IPS-18a (cell line): Measurements from ENCODE around the gene ZNF20.
A peak's percentile ranks its signal among the peaks of the same experiment; 100 is the strongest.

Source experiments
- H3K27ac ChIP-seq: one replicate; pipeline ENCODE4 v1.5.1; 2013; ENCODE audit warnings: low read length
- H3K27me3 ChIP-seq: one replicate; pipeline ENCODE4 v1.6.1; 2013; ENCODE audit warnings: mild to moderate bottlenecking, low read length; ENCODE audit not compliant: control insufficient read depth, insufficient read depth
- H3K36me3 ChIP-seq: one replicate; pipeline ENCODE4 v1.6.1; 2013; ENCODE audit warnings: low read depth, low read length; ENCODE audit not compliant: control insufficient read depth
- H3K4me1 ChIP-seq: one replicate; pipeline ENCODE4 v1.6.1; 2013; ENCODE audit warnings: low read depth, low read length; ENCODE audit not compliant: control insufficient read depth
- H3K4me3 ChIP-seq: one replicate; pipeline ENCODE4 v1.5.1; 2013; ENCODE audit warnings: low read length
- H3K9ac ChIP-seq: one replicate; pipeline ENCODE4 v1.6.1; 2013; ENCODE audit warnings: mild to moderate bottlenecking, low read length, moderate library complexity
- H3K9me3 ChIP-seq: one replicate; pipeline ENCODE4 v1.6.1; 2013; ENCODE audit warnings: low read depth, low read length; ENCODE audit not compliant: control insufficient read depth

The ZNF20 gene

DNA sequence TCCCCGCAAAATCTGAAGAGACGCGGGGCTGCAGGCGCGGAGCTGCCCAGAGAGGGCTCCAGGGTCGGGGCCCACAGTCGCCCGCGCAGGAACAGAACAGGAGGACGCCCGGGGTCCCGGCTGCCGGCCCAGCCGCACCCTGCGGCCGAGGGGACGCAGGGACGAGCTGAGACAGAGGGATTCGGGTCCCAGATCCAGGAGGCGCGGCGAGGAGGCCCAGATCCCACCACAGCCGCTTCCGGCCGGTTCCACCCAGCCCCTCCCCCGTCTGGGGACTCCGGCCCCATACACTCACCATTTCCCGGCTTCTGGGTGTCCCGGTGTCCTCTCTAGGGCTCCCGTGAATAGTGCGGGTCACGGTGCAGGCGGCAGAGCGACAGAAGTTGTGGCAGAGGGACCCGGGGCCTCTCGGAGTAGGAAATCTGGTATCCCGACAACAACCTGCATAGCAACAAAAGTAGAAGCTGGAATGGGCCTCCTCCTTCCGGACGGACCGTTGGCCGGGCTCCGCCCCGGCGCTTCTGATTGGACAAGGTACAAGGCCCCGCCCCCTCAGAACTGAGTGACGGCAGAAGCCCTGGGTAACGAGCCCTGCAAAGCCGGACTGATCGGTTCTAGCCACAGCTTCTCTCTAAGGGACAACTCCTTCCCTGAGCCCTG lies at the start of gene ZNF20:
ZNF20 (minus strand) TSS at position 466 of the 660 bp plus-strand sequence; CDS start at position 298, 168 bp downstream.
- no peaks in the 10 kb centered on the region for H3K9me3 ChIP-seq
- H3K36me3 ChIP-seq = peaks cover 23% of the 10 kb centered on the region
- no peaks in the 10 kb centered on the region for H3K27me3 ChIP-seq
- H3K4me1 ChIP-seq = peaks cover 7% of the 10 kb centered on the region
- H3K27ac ChIP-seq = peak within 1 kb of the TSS; percentile 49
- peak within 1 kb of the TSS; percentile 75 for H3K4me3 ChIP-seq
- H3K9ac ChIP-seq = peak within 1 kb of the TSS; percentile 85

DNA sequence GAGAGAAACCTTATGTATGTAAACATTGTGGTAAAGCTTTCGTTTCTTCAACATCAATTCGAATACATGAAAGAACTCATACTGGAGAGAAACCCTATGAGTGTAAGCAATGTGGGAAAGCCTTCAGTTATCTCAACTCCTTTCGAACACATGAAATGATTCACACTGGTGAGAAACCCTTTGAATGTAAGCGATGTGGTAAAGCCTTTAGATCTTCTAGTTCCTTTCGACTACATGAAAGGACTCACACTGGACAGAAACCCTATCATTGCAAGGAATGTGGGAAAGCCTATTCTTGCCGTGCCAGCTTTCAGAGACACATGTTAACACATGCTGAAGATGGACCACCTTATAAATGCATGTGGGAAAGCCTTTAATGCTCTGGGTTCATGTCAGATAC lies 47.5 kb upstream of the ZNF20 start:
- peaks cover 59% of the 10 kb centered on the region for H3K9me3 ChIP-seq
- no peaks in the 10 kb centered on the region for H3K4me1 ChIP-seq
- no peak overlapping the region for H3K27ac ChIP-seq
- H3K4me3 ChIP-seq = no peak overlapping the region
- no peaks in the 10 kb centered on the region for H3K27me3 ChIP-seq
- H3K9ac ChIP-seq = no peak overlapping the region
- peaks cover 51% of the 10 kb centered on the region for H3K36me3 ChIP-seq

DNA sequence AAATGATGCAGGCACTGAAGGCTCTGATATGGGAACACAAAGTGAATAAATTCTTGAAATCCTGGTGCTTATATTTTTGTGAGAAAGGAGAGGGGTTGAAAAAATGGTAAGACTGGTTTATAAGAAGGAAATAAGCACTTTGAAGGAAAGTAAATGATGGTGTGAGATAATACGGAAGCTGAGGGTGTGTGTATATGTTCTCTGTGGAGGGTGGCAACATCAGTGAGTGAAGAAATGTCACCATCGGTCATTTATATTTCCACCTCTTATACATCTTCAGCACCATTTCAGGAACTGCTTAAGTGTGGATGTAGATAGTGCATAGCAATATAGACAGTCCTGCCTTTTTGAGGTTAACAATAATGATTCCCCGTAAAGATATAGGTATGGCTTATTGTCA lies 40.2 kb upstream of the ZNF20 start:
- no peaks in the 10 kb centered on the region for H3K4me1 ChIP-seq
- H3K9ac ChIP-seq = no peak overlapping the region
- H3K27me3 ChIP-seq = no peaks in the 10 kb centered on the region
- no peak overlapping the region for H3K27ac ChIP-seq
- H3K9me3 ChIP-seq = peaks cover 12% of the 10 kb centered on the region
- no peak overlapping the region for H3K4me3 ChIP-seq
- H3K36me3 ChIP-seq = peaks cover 3% of the 10 kb centered on the region

DNA sequence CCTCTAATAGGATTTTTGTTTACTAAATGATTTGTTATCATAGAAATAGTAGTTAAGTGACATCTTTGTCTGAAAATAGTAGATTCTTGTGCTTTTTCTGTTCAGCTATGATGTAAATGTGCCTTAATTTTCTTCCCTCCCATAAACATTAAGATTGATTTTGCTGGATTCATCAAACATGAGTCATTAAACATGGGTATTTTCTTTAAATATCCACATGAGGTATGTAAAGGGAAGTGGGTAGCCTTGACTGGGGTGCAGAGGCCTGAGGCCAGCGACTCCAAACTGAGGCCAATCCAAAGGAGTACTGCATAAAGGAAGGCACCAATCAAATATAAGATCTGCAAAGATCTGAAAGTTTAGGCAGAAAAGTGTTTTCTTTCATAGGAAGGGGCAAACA lies 26.5 kb upstream of the ZNF20 start:
- Histone ChIP-seq H3K4me3 (no peak overlapping the region), H3K9ac (no peak overlapping the region), H3K4me1 (peaks cover 4% of the 10 kb centered on the region), H3K27me3 (no peaks in the 10 kb centered on the region), H3K36me3 (peaks cover 3% of the 10 kb centered on the region), H3K9me3 (no peaks in the 10 kb centered on the region), H3K27ac (no peak overlapping the region)

DNA sequence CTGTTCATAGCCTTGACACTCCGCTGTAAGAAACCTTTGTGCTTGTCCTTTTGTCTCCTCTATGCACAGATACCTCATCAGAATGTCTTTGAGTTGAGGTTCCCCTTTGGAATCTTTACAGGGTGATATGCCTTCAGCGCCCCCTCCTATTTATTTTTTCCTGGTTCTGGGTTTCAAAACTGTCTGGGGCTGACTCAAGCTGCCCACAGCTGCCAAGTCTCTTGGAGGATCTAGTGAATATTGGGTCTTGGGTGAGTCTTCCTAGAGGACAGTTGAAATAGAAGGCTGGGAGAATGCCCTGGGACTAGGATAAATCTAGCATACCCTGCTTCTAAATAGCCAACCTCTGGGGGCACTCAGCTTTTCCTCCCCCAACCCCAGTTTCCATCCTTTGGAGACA lies 23.7 kb upstream of the ZNF20 start:
- no peaks in the 10 kb centered on the region for H3K9me3 ChIP-seq
- peaks cover 4% of the 10 kb centered on the region for H3K4me1 ChIP-seq
- H3K36me3 ChIP-seq = peaks cover 3% of the 10 kb centered on the region
- no peaks in the 10 kb centered on the region for H3K27me3 ChIP-seq
- H3K9ac ChIP-seq = peak overlapping the region; percentile 81
- no peak overlapping the region for H3K27ac ChIP-seq
- peak overlapping the region; percentile 82 for H3K4me3 ChIP-seq

DNA sequence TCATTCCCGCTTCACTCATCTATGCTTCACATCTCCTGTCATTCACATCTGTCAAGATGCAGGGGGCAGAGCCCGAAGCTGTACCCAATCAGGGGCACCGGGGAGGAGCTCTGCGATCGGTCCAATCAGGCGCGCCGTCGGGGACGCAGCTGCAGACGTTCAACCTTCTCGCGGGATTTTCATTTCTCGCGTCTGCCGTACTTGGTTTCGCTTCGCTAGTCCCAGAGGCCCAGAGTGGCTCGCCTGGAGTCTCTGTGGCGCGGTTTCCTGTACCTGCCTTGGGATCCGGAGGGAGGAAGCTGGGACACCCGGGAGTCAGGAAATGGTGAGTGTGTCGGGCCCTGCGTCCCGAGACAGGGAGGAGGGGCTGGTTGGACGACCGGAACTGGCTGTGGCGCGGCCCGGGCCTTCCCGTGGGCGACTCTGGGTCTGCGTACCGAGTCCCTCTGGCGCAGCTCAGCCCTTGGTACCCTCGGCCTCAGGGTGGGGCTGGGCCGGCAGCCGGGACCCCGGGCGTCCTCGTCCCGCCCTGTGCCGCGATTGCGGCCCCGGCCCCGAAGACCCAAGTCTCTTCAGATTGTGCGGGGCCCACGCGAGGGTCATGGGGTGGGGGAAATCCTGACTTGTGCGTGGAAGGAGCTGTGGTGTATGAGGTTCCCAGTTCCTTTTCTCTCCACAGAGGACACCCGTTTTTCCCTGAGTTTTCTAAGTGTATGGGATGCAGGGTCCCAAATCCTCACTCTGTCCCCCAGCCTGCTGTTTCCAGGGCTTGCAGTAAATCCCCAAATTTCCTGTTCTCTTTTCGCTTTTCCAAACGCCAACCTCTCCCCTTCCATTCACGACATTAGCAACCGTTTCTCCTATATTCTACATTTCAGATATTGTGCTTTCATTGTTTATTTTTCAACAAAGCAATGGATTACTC lies 23.0 kb upstream of the ZNF20 start, which contains the start of gene ZNF136:
ZNF136 (plus strand) TSS at position 215 of the 925 bp plus-strand sequence; CDS start at position 323, 108 bp downstream.
- no peaks in the 10 kb centered on the region for H3K27me3 ChIP-seq
- peaks cover 3% of the 10 kb centered on the region for H3K36me3 ChIP-seq
- H3K9ac ChIP-seq = peak within 1 kb of the TSS; percentile 81
- H3K9me3 ChIP-seq = no peaks in the 10 kb centered on the region
- H3K27ac ChIP-seq = peak within 1 kb of the TSS; percentile 2
- H3K4me1 ChIP-seq = peaks cover 4% of the 10 kb centered on the region
- peak within 1 kb of the TSS; percentile 82 for H3K4me3 ChIP-seq

DNA sequence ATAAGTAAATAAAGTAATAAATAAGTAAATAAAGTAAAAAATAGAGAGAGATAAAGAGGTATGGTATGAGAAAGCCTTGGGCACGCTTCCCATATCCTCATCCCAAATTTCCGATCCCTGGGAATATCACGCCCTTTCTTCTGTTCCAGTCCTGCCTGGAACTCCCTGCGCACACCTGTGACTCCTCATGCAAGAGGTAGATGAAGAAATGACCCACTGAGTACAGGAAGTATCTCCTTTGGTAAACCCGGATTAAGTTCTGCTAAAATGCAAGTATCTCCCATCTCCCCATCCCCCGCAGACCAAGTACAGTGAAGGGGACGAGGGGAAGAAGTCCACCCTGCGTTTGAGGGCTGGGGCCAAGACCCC lies 22.3 kb upstream of the ZNF20 start:
- peaks cover 3% of the 10 kb centered on the region for H3K36me3 ChIP-seq
- no peaks in the 10 kb centered on the region for H3K9me3 ChIP-seq
- peak overlapping the region; percentile 82 for H3K4me3 ChIP-seq
- H3K4me1 ChIP-seq = peaks cover 4% of the 10 kb centered on the region
- no peak overlapping the region for H3K27ac ChIP-seq
- no peak overlapping the region for H3K9ac ChIP-seq
- no peaks in the 10 kb centered on the region for H3K27me3 ChIP-seq

DNA sequence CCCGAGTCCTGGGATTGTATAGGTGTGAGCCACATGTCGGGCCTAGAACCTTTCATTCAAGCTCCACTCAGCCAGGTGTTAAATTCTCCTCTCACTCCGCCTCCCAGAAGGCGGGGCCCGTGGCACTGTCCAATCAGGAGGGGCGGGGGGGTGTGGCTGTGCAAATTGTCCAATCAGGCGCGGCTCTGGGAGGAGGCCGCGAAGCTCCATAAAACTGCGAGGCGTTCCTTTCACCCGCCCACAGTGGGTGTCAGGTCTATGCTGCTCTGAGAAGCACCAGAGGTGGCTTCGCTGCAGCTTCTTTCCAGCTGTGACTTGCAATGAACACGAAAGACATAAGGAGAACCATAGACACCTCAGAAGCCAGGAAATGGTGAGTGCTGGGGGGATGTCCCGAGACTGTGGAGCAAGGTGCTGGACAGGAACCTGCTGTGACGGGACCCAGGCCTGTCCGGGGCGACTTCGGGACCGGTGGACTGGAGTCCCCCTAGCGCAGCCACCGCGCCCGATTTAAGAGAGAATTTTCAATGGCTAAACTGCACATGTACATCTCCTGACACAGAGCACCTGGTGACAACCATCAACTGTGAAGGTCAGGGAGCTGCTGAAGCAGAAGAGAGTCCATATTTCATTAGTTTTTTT lies 19.7 kb upstream of the ZNF20 start:
- Histone ChIP-seq H3K9ac (no peak overlapping the region), H3K27ac (no peak overlapping the region), H3K9me3 (no peaks in the 10 kb centered on the region), H3K27me3 (no peaks in the 10 kb centered on the region), H3K36me3 (no peaks in the 10 kb centered on the region), H3K4me3 (no peak overlapping the region), H3K4me1 (peaks cover 11% of the 10 kb centered on the region)

DNA sequence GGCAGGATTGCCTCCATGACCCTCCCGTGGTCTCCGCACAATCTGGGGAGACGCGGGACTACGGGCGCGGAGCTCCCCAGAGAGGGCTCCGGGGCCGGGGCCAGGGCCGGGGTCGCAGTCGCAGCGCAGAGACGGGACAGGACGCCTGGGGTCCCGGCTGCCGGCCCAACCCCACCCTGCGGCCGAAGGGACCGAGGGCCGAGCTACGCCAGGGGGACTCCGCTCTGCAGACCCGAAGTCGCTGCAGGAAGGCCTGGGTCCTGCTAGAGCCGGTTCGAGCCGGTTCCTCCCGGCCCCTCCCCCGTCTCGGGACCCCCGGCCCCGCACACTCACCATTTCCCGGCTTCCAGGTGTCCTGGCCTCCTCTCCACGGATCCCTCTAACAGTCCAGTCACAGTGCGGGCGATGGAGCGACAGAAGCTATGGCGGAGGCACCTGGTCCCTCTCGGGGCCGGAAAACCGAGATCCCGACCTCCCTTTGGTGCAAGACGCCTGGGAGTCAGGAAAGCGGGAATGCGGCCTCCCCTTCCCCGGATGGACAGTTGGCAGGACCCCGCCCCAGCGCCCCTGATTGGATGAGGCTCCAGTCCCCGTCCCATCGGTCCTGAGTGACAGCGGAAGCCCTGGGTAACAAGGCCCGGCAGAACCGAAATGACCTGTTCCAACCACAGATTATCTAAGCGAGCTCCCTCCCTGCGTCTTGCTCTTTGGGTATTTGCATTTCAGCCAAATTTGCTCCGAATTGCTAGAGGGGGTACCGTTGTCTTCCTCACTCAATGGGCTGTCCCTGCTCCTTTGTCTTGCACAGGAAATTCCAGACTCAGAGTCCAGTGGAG lies 16.3 kb upstream of the ZNF20 start, which contains the start of gene ZNF625:
ZNF625 (minus strand) TSS at position 512 of the 836 bp plus-strand sequence; CDS start at position 336, 176 bp downstream.
- H3K9me3 ChIP-seq = no peaks in the 10 kb centered on the region
- no peaks in the 10 kb centered on the region for H3K27me3 ChIP-seq
- peak within 1 kb of the TSS; percentile 93 for H3K27ac ChIP-seq
- peak within 1 kb of the TSS; percentile 94 for H3K4me3 ChIP-seq
- peak within 1 kb of the TSS; percentile 96 for H3K9ac ChIP-seq
- peaks cover 7% of the 10 kb centered on the region for H3K4me1 ChIP-seq
- H3K36me3 ChIP-seq = peaks cover 9% of the 10 kb centered on the region

DNA sequence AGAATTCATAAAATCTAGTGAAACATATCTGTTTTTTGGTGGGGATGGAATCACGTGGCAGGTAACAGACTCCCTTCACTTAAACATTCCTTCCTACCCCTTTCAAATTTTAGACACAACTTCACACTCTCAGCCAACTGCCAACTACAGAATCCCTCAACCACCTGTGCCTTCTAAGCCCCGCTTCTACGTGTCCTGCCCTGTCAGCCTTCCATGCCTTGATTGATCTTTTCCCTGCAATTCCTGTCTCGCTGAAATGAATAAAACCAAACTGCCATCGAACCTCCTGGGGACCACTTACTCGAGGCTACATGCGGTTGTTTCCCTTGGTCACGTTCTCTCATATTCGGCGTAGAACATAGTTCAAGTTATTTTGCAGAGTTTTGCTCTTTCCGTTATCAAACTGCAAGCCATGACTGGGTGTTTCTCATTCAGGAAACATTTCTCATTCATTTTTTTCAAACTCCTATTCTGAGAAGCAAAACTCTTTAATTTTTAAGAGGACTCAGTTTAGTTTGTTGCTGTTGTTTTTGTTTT lies 15.2 kb upstream of the ZNF20 start:
- Histone ChIP-seq H3K27me3 (no peaks in the 10 kb centered on the region), H3K4me1 (peaks cover 7% of the 10 kb centered on the region), H3K27ac (no peak overlapping the region), H3K4me3 (peak overlapping the region; percentile 94), H3K9me3 (no peaks in the 10 kb centered on the region), H3K9ac (peak overlapping the region; percentile 96), H3K36me3 (peaks cover 16% of the 10 kb centered on the region)
